PFSK-1 (cell line): ENCODE results near the gene TRPC6.

Experiments
- POLR2AphosphoS5 ChIP-seq: IDR thresholded peaks from 2 replicates; pipeline ENCODE4 v1.6.1; 2012; ENCODE audit warnings: low read depth, mild to moderate bottlenecking, control low read depth, low read length, moderate library complexity
- REST ChIP-seq, 2 experiments: IDR thresholded peaks; 2 replicates each; pipeline versions ENCODE4 v1.6.1 to v1.8.0; 2011 to 2012; ENCODE audit warnings: low read depth in 2 of 2, low read length in 2 of 2, control low read depth in 1 of 2, inconsistent platforms in 1 of 2, mild to moderate bottlenecking in 1 of 2, moderate library complexity in 1 of 2; ENCODE audit not compliant: insufficient read depth in 1 of 2
- SIN3A ChIP-seq: IDR thresholded peaks from 2 replicates; pipeline ENCODE4 v1.6.1; 2012; ENCODE audit warnings: mild to moderate bottlenecking, low read length, moderate library complexity, borderline replicate concordance; ENCODE audit not compliant: insufficient read depth
- TAF1 ChIP-seq: IDR thresholded peaks from 2 replicates; pipeline ENCODE4 v1.6.1; 2012; ENCODE audit warnings: low read length, control low read depth, borderline replicate concordance; ENCODE audit not compliant: insufficient read depth

- TF ChIP-seq POLR2AphosphoS5 (no peak), SIN3A (no peak), TAF1 (no peak), REST (IDR thresholded peaks at IDR 0.05; ENCODE audit: insufficient read depth in 1 of 2, low read depth in 2 of 2, low read length in 2 of 2) (no peak)
Observed at GRCh38 chr11:101510591-101510990, 73.2 kb downstream of the TRPC6 start.
